Measurements from ENCODE around the gene TIPRL. TPM values are rescaled to one million over a fixed set of nuclear protein-coding genes. Genes with fewer than 3 reads are reported as not detected.

The TIPRL gene
- total RNA-seq, 1 donor from 2014 or later = 27.4 TPM

- no peak for DNase-seq (ENCODE audit: low spot score, unreplicated experiment)
Observed at GRCh38 chr1:168135116-168135920, 43.4 kb upstream of the TIPRL start.

GRCh38 chr1:168135921-168136708 is 42.6 kb upstream of the TIPRL start:
- TF ChIP-seq CTCF (IDR thresholded peaks at IDR 0.05; ENCODE audit: unreplicated experiment) = peak; percentile 12
- H3K36me3 Mint-ChIP-seq (ENCODE audit: insufficient read depth) = peaks cover 6% of the 10 kb centered on the region
- peak overlapping the region; percentile 91 for H3K4me3 Mint-ChIP-seq (ENCODE audit: low read depth)
- H3K4me1 Mint-ChIP-seq (ENCODE audit: low read depth) = peaks cover 29% of the 10 kb centered on the region
- no peaks in the 10 kb centered on the region for H3K9me3 Mint-ChIP-seq (ENCODE audit: low read depth)
- DNase-seq (ENCODE audit: low spot score, unreplicated experiment) = peak; percentile 59
- H3K27ac Mint-ChIP-seq = peak overlapping the region; percentile 95
- no peaks in the 10 kb centered on the region for H3K27me3 Mint-ChIP-seq

More at GRCh38 chr1:168135116-168135920, 43.4 kb upstream of the TIPRL start:
- H3K4me3 Mint-ChIP-seq (ENCODE audit: low read depth) = peak overlapping the region; percentile 91
- peaks cover 10% of the 10 kb centered on the region for H3K36me3 Mint-ChIP-seq (ENCODE audit: insufficient read depth)
- H3K9me3 Mint-ChIP-seq (ENCODE audit: low read depth) = no peaks in the 10 kb centered on the region
- H3K27me3 Mint-ChIP-seq = no peaks in the 10 kb centered on the region
- H3K4me1 Mint-ChIP-seq (ENCODE audit: low read depth) = peaks cover 29% of the 10 kb centered on the region
- H3K27ac Mint-ChIP-seq = peak overlapping the region; percentile 95
- no peak for TF ChIP-seq CTCF (IDR thresholded peaks at IDR 0.05; ENCODE audit: unreplicated experiment)

- no peaks in the 10 kb centered on the region for H3K9me3 Mint-ChIP-seq (ENCODE audit: low read depth)
- peak within 1 kb of the TSS; percentile 99 for H3K27ac Mint-ChIP-seq
- TF ChIP-seq CTCF (IDR thresholded peaks at IDR 0.05; ENCODE audit: unreplicated experiment) = no peak
- peak within 1 kb of the TSS; percentile 93 for H3K4me3 Mint-ChIP-seq (ENCODE audit: low read depth)
- H3K4me1 Mint-ChIP-seq (ENCODE audit: low read depth) = peaks cover 30% of the 10 kb centered on the region
- DNase-seq (ENCODE audit: low spot score, unreplicated experiment) = peak; percentile 55
- peaks cover 2% of the 10 kb centered on the region for H3K36me3 Mint-ChIP-seq (ENCODE audit: insufficient read depth)
- no peaks in the 10 kb centered on the region for H3K27me3 Mint-ChIP-seq
Observed at GRCh38 chr1:168136709-168137514, 41.9 kb upstream of the TIPRL start, which contains the start of gene GPR161. GPR161 (minus strand) TSS chr1:168136930; CDS start chr1:168104850, 32,080 bp downstream.

GRCh38 chr1:168137515-168137821 is 41.3 kb upstream of the TIPRL start:
- H3K4me1 Mint-ChIP-seq (ENCODE audit: low read depth) = peaks cover 31% of the 10 kb centered on the region
- no peak for DNase-seq (ENCODE audit: low spot score, unreplicated experiment)
- peak overlapping the region; percentile 93 for H3K4me3 Mint-ChIP-seq (ENCODE audit: low read depth)
- no peaks in the 10 kb centered on the region for H3K9me3 Mint-ChIP-seq (ENCODE audit: low read depth)
- H3K27me3 Mint-ChIP-seq = no peaks in the 10 kb centered on the region
- H3K36me3 Mint-ChIP-seq (ENCODE audit: insufficient read depth) = peaks cover 2% of the 10 kb centered on the region
- no peak for TF ChIP-seq CTCF (IDR thresholded peaks at IDR 0.05; ENCODE audit: unreplicated experiment)
- H3K27ac Mint-ChIP-seq = peak overlapping the region; percentile 99

GRCh38 chr1:168138134-168138533 is 40.6 kb upstream of the TIPRL start:
- Mint-ChIP-seq H3K4me1 (ENCODE audit: low read depth) (peaks cover 31% of the 10 kb centered on the region), H3K27me3 (no peaks in the 10 kb centered on the region), H3K36me3 (ENCODE audit: insufficient read depth) (peaks cover 1% of the 10 kb centered on the region), H3K4me3 (ENCODE audit: low read depth) (peak overlapping the region; percentile 93), H3K9me3 (ENCODE audit: low read depth) (no peaks in the 10 kb centered on the region), H3K27ac (peak overlapping the region; percentile 49)
- no peak for DNase-seq (ENCODE audit: low spot score, unreplicated experiment)
- no peak for TF ChIP-seq CTCF (IDR thresholded peaks at IDR 0.05; ENCODE audit: unreplicated experiment)
